GM23248 (cell line): ENCODE results near the gene KCNAB1. TPM values are rescaled to one million over a fixed set of nuclear protein-coding genes. Genes with fewer than 3 reads are reported as not detected.

Experiments used
- DNase-seq: peaks from one replicate; pipeline ENCODE4 v3.0.0-alpha.2; 2015
- H2AFZ ChIP-seq: fragments of 200-600 bp; sonication (generic); 2 replicates; pipeline ENCODE4 v1.6.1; 2016; ENCODE audit warnings: antibody characterized with exemption
- H3F3A ChIP-seq: fragments of 200-600 bp; sonication (generic); 2 replicates; pipeline ENCODE4 v1.6.1; 2016; ENCODE audit warnings: mild to moderate bottlenecking, antibody characterized with exemption, mixed run types; ENCODE audit not compliant: insufficient read depth
- H3K27ac ChIP-seq: fragments of 200-600 bp; sonication (generic); 2 replicates; pipeline ENCODE4 v1.5.1; 2016; ENCODE audit warnings: mild to moderate bottlenecking
- H3K27me3 ChIP-seq: fragments of 200-600 bp; sonication (generic); replicated peaks from 2 replicates; pipeline ENCODE4 v1.6.1; 2016; ENCODE audit warnings: mild to moderate bottlenecking; ENCODE audit not compliant: insufficient read depth
- H3K36me3 ChIP-seq: fragments of 200-600 bp; sonication (generic); 2 replicates; pipeline ENCODE4 v1.6.1; 2016; ENCODE audit warnings: low read depth, mild to moderate bottlenecking
- H3K4me1 ChIP-seq: fragments of 200-600 bp; sonication (generic); 2 replicates; pipeline ENCODE4 v1.6.1; 2016; ENCODE audit warnings: mild to moderate bottlenecking; ENCODE audit not compliant: insufficient read depth
- H3K4me2 ChIP-seq: fragments of 200-600 bp; sonication (generic); one replicate; pipeline ENCODE4 v1.6.1; 2016; ENCODE audit warnings: mild to moderate bottlenecking; ENCODE audit not compliant: unreplicated experiment
- H3K4me3 ChIP-seq: fragments of 200-600 bp; sonication (generic); 2 replicates; pipeline ENCODE4 v1.5.1; 2016; ENCODE audit warnings: mild to moderate bottlenecking
- H3K79me2 ChIP-seq: fragments of 200-600 bp; sonication (generic); 2 replicates; pipeline ENCODE4 v1.6.1; 2016; ENCODE audit warnings: mild to moderate bottlenecking; ENCODE audit not compliant: insufficient read depth
- H3K9ac ChIP-seq: fragments of 200-600 bp; sonication (generic); 2 replicates; pipeline ENCODE4 v1.6.1; 2016; ENCODE audit warnings: mild to moderate bottlenecking
- H3K9me2 ChIP-seq: fragments of 200-600 bp; sonication (generic); 2 replicates; pipeline ENCODE4 v1.6.1; 2016; ENCODE audit warnings: mixed run types, mild to moderate bottlenecking, moderate library complexity; ENCODE audit not compliant: insufficient read depth
- H3K9me3 ChIP-seq: fragments of 200-600 bp; sonication (generic); one replicate; pipeline ENCODE4 v1.6.1; 2017; ENCODE audit warnings: low read depth
- H4K20me1 ChIP-seq: fragments of 200-600 bp; sonication (generic); 2 replicates; pipeline ENCODE4 v1.6.0; 2016; ENCODE audit not compliant: insufficient read depth
- EZH2 ChIP-seq: fragments of 200-600 bp; sonication (generic); IDR thresholded peaks from 2 replicates; pipeline ENCODE4 v1.6.1; 2018; ENCODE audit warnings: antibody characterized with exemption, mild to moderate bottlenecking; ENCODE audit not compliant: insufficient read depth, poor library complexity, severe bottlenecking
- EZH2phosphoT487 ChIP-seq: fragments of 200-600 bp; sonication (generic); IDR thresholded peaks from 2 replicates; pipeline ENCODE4 v1.6.1; 2018; ENCODE audit warnings: antibody characterized with exemption, moderate library complexity, mild to moderate bottlenecking, low read depth; ENCODE audit not compliant: insufficient read depth
- WGBS, 2 experiments: methylation state at CpG; one replicate each; pipeline ENCODE4 v1.1.6; 2015 to 2017; ENCODE audit warnings: low lambda C conversion rate in 2 of 2, low coverage in 1 of 2; ENCODE audit errors: missing lambda C conversion rate in 2 of 2; 5-methylcytosine and 5-hydroxymethylcytosine counted together
- in situ Hi-C: fragments of 300-500 bp; cut with MboI; formaldehyde crosslinking; loops from 2 replicates; pipeline ENCODE4 v1.15.0; 2020
- polyA plus RNA-seq: library from polyadenylated mRNA; unstranded; fragments of >200 nt; fragmentation: Nextera tagmentation; extraction: Ambion mirVana; gene quantifications from 2 replicates; pipeline ENCODE4 v1.2.1, GENCODE V29; 2016
- total RNA-seq: library from RNA; depleted of rRNA; stranded (reverse); fragments of >200 nt; shearing (Covaris generic); gene quantifications from 2 replicates; pipeline ENCODE4 v1.2.3, GENCODE V29; 2014

The KCNAB1 gene
- total and polyA plus RNA-seq, 2 experiments from 2014 or later, result 1.1 TPM; not detected in 1

DNA sequence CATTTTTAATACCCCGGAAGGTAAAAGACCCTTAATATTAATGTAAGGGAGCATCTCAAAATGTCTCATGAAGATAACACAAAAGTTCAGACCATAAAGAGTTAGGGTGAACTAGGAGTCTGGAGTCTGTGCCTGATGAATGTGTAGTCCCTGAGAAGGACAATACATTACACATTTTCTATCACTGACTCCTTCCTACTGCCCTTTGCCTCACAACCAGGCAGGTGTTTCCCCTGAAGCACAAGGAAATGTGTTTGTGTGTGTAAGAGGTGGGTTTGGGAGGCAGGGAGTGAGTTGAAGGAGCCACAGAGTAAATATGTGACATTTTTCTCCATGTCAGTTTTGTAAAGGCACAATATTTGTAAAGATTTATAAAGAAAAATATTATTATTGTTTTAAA is 375.4 kb downstream of the KCNAB1 start:
- WGBS, 2 experiments, result 95 to 96% methylated on average over 1 of the region's 1 CpG
- H3K27ac ChIP-seq, result no peak overlapping the region
- TF ChIP-seq EZH2 (no peak), EZH2phosphoT487 (no peak)

DNA sequence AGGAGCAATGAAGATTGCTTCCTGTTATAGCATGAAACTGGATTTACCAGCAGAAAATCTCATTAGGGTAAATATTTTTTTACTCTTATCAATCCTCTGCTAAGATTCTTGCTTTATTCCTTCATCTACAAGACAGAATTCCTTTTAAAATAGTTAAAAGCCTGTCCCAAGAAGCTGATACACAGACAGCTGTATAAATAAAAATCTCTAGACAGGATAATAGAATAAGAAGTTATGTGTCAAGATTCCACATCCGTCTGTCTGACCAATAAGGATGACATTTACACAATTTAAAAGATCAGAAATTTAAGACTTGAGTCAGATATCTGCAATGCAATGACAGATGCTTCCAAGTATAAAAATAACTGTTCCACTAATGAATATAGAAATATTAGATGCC is 376.9 kb downstream of the KCNAB1 start:
- H3K4me3 ChIP-seq, result no peak overlapping the region
- no peaks in the 10 kb centered on the region for H3K9me2 ChIP-seq
- H2AFZ ChIP-seq, result peak overlapping the region; percentile 40
- no peaks in the 10 kb centered on the region for H4K20me1 ChIP-seq
- H3K27me3 ChIP-seq, result no peaks in the 10 kb centered on the region
- no peaks in the 10 kb centered on the region for H3K9me3 ChIP-seq
- no peaks in the 10 kb centered on the region for H3K36me3 ChIP-seq
- in situ Hi-C loops, result no loop called here
- peak; percentile 40 for DNase-seq
- H3K4me2 ChIP-seq, result no peak overlapping the region
- WGBS, 2 experiments, result 20 to 39% methylated on average over 1 of the region's 1 CpG
- no peaks in the 10 kb centered on the region for H3K79me2 ChIP-seq
- peaks cover 31% of the 10 kb centered on the region for H3K4me1 ChIP-seq
- H3K27ac ChIP-seq, result peak overlapping the region; percentile 18
- TF ChIP-seq EZH2phosphoT487 (no peak), EZH2 (no peak)
- no peak overlapping the region for H3K9ac ChIP-seq
- peaks cover 24% of the 10 kb centered on the region for H3F3A ChIP-seq

More for the DNA sequence above, 375.4 kb downstream of the KCNAB1 start:
- H3K4me1 ChIP-seq, result peaks cover 35% of the 10 kb centered on the region
- H3K4me2 ChIP-seq, result no peak overlapping the region
- no peaks in the 10 kb centered on the region for H3K9me3 ChIP-seq
- H2AFZ ChIP-seq, result no peak overlapping the region
- H3K9ac ChIP-seq, result no peak overlapping the region
- H3F3A ChIP-seq, result peaks cover 25% of the 10 kb centered on the region
- no peaks in the 10 kb centered on the region for H3K79me2 ChIP-seq
- H3K4me3 ChIP-seq, result no peak overlapping the region
- H3K9me2 ChIP-seq, result no peaks in the 10 kb centered on the region
- DNase-seq, result no peak
- H3K27me3 ChIP-seq, result no peaks in the 10 kb centered on the region
- no peaks in the 10 kb centered on the region for H4K20me1 ChIP-seq
- no peaks in the 10 kb centered on the region for H3K36me3 ChIP-seq
- in situ Hi-C loops, result no loop called here

- Histone ChIP-seq H3K79me2 (no peaks in the 10 kb centered on the region), H3K4me1 (peaks cover 21% of the 10 kb centered on the region), H3K4me3 (no peak overlapping the region), H3K9me3 (no peaks in the 10 kb centered on the region), H3K4me2 (no peak overlapping the region), H2AFZ (no peak overlapping the region), H4K20me1 (no peaks in the 10 kb centered on the region), H3K9me2 (no peaks in the 10 kb centered on the region), H3K9ac (no peak overlapping the region), H3K36me3 (no peaks in the 10 kb centered on the region), H3K27ac (no peak overlapping the region), H3F3A (peaks cover 17% of the 10 kb centered on the region), H3K27me3 (no peaks in the 10 kb centered on the region)
- WGBS, 2 experiments, result 80% methylated on average over 5 of the region's 5 CpGs
- DNase-seq, result no peak
- in situ Hi-C loops, result no loop called here
- TF ChIP-seq EZH2 (no peak), EZH2phosphoT487 (no peak)
Measured at GRCh38 chr3:156498307-156498706, 377.9 kb downstream of the KCNAB1 start.

DNA sequence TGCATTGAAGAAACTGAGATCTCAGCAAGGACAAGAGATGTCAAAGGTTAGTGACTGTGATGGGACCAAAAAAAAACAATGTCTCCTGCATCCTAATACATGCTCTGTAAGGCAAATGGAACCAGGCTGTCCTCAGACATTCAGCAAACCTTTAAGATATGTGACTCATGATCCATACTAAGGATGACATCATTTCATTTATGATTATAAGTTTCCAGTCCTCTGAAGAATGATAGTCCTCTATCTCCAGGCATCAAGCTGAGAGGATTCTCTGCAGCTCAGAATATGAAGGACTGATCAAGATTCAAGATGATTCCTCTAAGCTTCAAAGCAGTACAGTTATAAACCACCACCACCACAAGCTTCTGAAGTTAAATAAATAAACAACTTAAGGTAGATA is 386.9 kb downstream of the KCNAB1 start:
- Histone ChIP-seq H2AFZ (no peak overlapping the region), H3K9ac (no peak overlapping the region), H3K4me3 (no peak overlapping the region), H3K4me2 (no peak overlapping the region), H3F3A (peaks cover 4% of the 10 kb centered on the region; the same call in 1 of the 2 replicates), H3K9me3 (no peaks in the 10 kb centered on the region), H3K9me2 (no peaks in the 10 kb centered on the region), H3K79me2 (no peaks in the 10 kb centered on the region), H4K20me1 (no peaks in the 10 kb centered on the region), H3K4me1 (no peaks in the 10 kb centered on the region; the same call in 1 of the 2 replicates), H3K27me3 (no peaks in the 10 kb centered on the region), H3K27ac (no peak overlapping the region), H3K36me3 (no peaks in the 10 kb centered on the region)
- in situ Hi-C loops, result no loop called here
- TF ChIP-seq EZH2phosphoT487 (no peak), EZH2 (no peak)
- DNase-seq, result peak; percentile 55
